WTC11 (cell line): ENCODE measurements around the gene TYMS. TPM values are rescaled to one million over a fixed set of nuclear protein-coding genes. Genes with fewer than 3 reads are reported as not detected.

Experiments used
- ATAC-seq: fragments of 200-7000 bp; cut with Tn5 transposase; 2 replicates; pipeline ENCODE4 v1.10.0; 2021; ENCODE audit warnings: mild to moderate bottlenecking, moderate library complexity
- CTCF ChIA-PET: fragments of 300-600 bp; sonication (Branson Sonifier 250); formaldehyde crosslinking; loops from one replicate; lab custom pipeline; 2021; ENCODE audit warnings: antibody characterized with exemption; lab: Charles Lee
- POLR2A ChIA-PET: fragments of 350-600 bp; sonication (Branson Sonifier 250); formaldehyde crosslinking; loops from one replicate; lab custom pipeline; 2021; ENCODE audit warnings: antibody characterized with exemption; lab: Charles Lee
- DNase-seq: peaks from one replicate; pipeline ENCODE4 v3.0.0; 2021; ENCODE audit warnings: low spot score
- H3K27ac Mint-ChIP-seq: 2 replicates; pipeline ENCODE4 v1.8.0; 2021; ENCODE audit warnings: mixed read lengths
- H3K27me3 Mint-ChIP-seq: 2 replicates; pipeline ENCODE4 v1.8.0; 2021; ENCODE audit warnings: low read depth, mild to moderate bottlenecking, moderate library complexity, mixed read lengths
- H3K36me3 Mint-ChIP-seq: 2 replicates; pipeline ENCODE4 v1.8.0; 2021; ENCODE audit warnings: mixed read lengths
- H3K4me1 Mint-ChIP-seq: 2 replicates; pipeline ENCODE4 v1.8.0; 2022; ENCODE audit warnings: mixed read lengths
- H3K4me3 Mint-ChIP-seq: 2 replicates; pipeline ENCODE4 v1.8.0; 2021; ENCODE audit warnings: mild to moderate bottlenecking, moderate library complexity, mixed read lengths
- H3K9me3 Mint-ChIP-seq: 2 replicates; pipeline ENCODE4 v1.8.0; 2021; ENCODE audit warnings: mixed read lengths
- ATF6 ChIP-seq: sonication (generic); formaldehyde crosslinking; IDR thresholded peaks from 2 replicates; pipeline ENCODE4 v1.8.1; 2023; ENCODE audit warnings: mild to moderate bottlenecking, missing genetic modification reagents
- CBFB ChIP-seq: sonication (generic); formaldehyde crosslinking; IDR thresholded peaks from 2 replicates; pipeline ENCODE4 v1.8.1; 2022; ENCODE audit warnings: mild to moderate bottlenecking, low read depth, missing genetic modification reagents
- FOXJ3 ChIP-seq: sonication (generic); formaldehyde crosslinking; IDR thresholded peaks from 2 replicates; pipeline ENCODE4 v1.9.0; 2021; ENCODE audit warnings: missing genetic modification reagents, mild to moderate bottlenecking, borderline replicate concordance
- FOXP1 ChIP-seq: sonication (generic); formaldehyde crosslinking; IDR thresholded peaks from 2 replicates; pipeline ENCODE4 v1.8.0; 2022; ENCODE audit warnings: missing genetic modification reagents, mild to moderate bottlenecking, moderate library complexity, borderline replicate concordance
- GABPB1 ChIP-seq: sonication (generic); formaldehyde crosslinking; IDR thresholded peaks from 2 replicates; pipeline ENCODE4 v1.8.1; 2023; ENCODE audit warnings: mild to moderate bottlenecking, missing genetic modification reagents
- HMGA2 ChIP-seq: fragments of 250-450 bp; sonication (Bioruptor Pico); IDR thresholded peaks from 2 replicates; pipeline ENCODE4 v1.4.0; 2021; ENCODE audit warnings: mild to moderate bottlenecking, moderate library complexity
- KAT7 ChIP-seq: sonication (generic); formaldehyde crosslinking; IDR thresholded peaks from 2 replicates; pipeline ENCODE4 v1.8.1; 2023; ENCODE audit warnings: missing genetic modification reagents, mild to moderate bottlenecking, borderline replicate concordance
- NFATC4 ChIP-seq: fragments of 250-450 bp; sonication (Bioruptor Pico); IDR thresholded peaks from 2 replicates; pipeline ENCODE4 v1.9.0; 2021; ENCODE audit warnings: mild to moderate bottlenecking
- RORB ChIP-seq: fragments of 250-450 bp; sonication (Bioruptor Pico); IDR thresholded peaks from 2 replicates; pipeline ENCODE4 v1.9.0; 2021; ENCODE audit warnings: mild to moderate bottlenecking
- SMAD3 ChIP-seq: sonication (generic); formaldehyde crosslinking; IDR thresholded peaks from 2 replicates; pipeline ENCODE4 v1.8.0; 2022; ENCODE audit warnings: missing genetic modification reagents, mild to moderate bottlenecking, borderline replicate concordance
- TEAD4 ChIP-seq: sonication (generic); formaldehyde crosslinking; IDR thresholded peaks from 2 replicates; pipeline ENCODE4 v1.8.0; 2022; ENCODE audit warnings: mild to moderate bottlenecking, missing genetic modification reagents
- USF2 ChIP-seq: sonication (generic); formaldehyde crosslinking; IDR thresholded peaks from 2 replicates; pipeline ENCODE4 v1.8.1; 2023; ENCODE audit warnings: mild to moderate bottlenecking, missing genetic modification reagents, moderate library complexity
- ZNF232 ChIP-seq: sonication (generic); formaldehyde crosslinking; IDR thresholded peaks from 2 replicates; pipeline ENCODE4 v1.8.0; 2022; ENCODE audit warnings: mild to moderate bottlenecking, missing genetic modification reagents
- ZNF396 ChIP-seq: fragments of 250-450 bp; sonication (Bioruptor Pico); IDR thresholded peaks from 2 replicates; pipeline ENCODE4 v1.8.0; 2021; ENCODE audit warnings: mild to moderate bottlenecking, moderate library complexity, borderline replicate concordance
- ZNF423 ChIP-seq: fragments of 250-450 bp; sonication (Bioruptor Pico); IDR thresholded peaks from 2 replicates; pipeline ENCODE4 v2.1.2; 2022; ENCODE audit warnings: mild to moderate bottlenecking, moderate library complexity
- total RNA-seq: library from RNA; stranded (reverse); gene quantifications from 3 replicates; pipeline ENCODE4 v1.2.3, GENCODE V29; 2021
- TF ChIP-seq, protein P1 (sequence below): sonication (generic); formaldehyde crosslinking; IDR thresholded peaks from 2 replicates; pipeline ENCODE4 v1.8.1; 2023; ENCODE audit warnings: mild to moderate bottlenecking, missing genetic modification reagents, moderate library complexity
- TF ChIP-seq, protein P2 (sequence below): sonication (generic); formaldehyde crosslinking; IDR thresholded peaks from 2 replicates; pipeline ENCODE4 v1.8.1; 2023; ENCODE audit warnings: mild to moderate bottlenecking, missing genetic modification reagents, borderline replicate concordance
- TF ChIP-seq, protein P3 (sequence below): sonication (generic); formaldehyde crosslinking; IDR thresholded peaks from 2 replicates; pipeline ENCODE4 v1.8.1; 2022; ENCODE audit warnings: mild to moderate bottlenecking, moderate library complexity, missing genetic modification reagents
- TF ChIP-seq, protein P4 (sequence below): sonication (generic); formaldehyde crosslinking; IDR thresholded peaks from 2 replicates; pipeline ENCODE4 v1.8.1; 2023; ENCODE audit warnings: mild to moderate bottlenecking, moderate library complexity, missing genetic modification reagents
- TF ChIP-seq, protein P5 (sequence below): sonication (generic); formaldehyde crosslinking; IDR thresholded peaks from 2 replicates; pipeline ENCODE4 v1.8.1; 2022; ENCODE audit warnings: mild to moderate bottlenecking, missing genetic modification reagents, moderate library complexity, borderline replicate concordance

Gene TYMS
- total RNA-seq, 1 experiment from 2014 or later, result 86.4 TPM

DNA sequence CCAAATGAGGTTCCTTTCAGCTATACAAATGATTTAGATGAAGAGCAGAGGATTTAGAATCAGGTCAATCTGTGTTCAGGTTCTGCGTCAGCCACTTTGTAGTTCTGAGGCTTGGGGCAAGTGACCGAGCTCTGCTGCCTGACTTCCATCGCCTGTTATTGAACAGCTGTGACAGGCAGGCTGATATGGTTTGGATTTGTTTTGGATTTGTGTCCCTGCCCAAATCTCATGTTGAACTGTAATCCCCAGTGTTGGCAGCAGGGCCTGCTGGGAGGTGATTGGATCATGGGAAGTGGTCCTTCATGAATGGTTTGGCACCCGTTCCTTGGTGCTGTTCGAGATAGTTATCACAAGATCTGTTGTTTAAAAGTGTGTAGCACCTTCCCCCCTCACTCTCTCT is 18.6 kb downstream of the TYMS start (continued):
- TF ChIP-seq GABPB1 (CRISPR knock-in tag), result no peak
- no peak for TF ChIP-seq ZNF396 (CRISPR knock-in tag)
- no peak for TF ChIP-seq ZNF232 (CRISPR knock-in tag)
- no peak for TF ChIP-seq USF2 (CRISPR knock-in tag)

DNA sequence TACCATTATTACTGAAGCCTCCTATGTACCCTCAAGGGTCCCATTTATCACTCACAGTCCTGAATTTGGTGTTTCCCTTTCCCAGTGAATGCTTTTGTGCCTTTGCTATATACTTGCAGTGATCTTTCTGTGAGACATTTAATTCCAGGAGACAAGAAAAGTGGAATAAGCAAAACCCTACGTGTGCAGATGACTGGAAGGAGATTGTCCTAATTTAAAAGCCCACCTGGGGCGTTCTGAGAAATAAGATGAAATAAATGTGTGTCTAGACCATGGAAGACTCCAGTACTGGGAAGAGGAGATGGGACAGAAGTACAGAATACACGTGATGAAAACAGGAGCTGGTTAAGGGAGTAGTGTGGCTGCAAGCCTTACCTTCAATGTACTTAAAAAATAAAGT is 19.3 kb downstream of the TYMS start:
- Mint-ChIP-seq H3K4me1 (peaks cover 2% of the 10 kb centered on the region; the same call in 1 of the 2 replicates), H3K27ac (no peak overlapping the region), H3K36me3 (peaks cover 46% of the 10 kb centered on the region), H3K27me3 (no peaks in the 10 kb centered on the region), H3K4me3 (no peak overlapping the region), H3K9me3 (no peaks in the 10 kb centered on the region)
- DNase-seq, result no peak
- CTCF ChIA-PET, result interaction anchor here (1.3 kb wide), 1 partner anchor 154 kb away, joined by 3 read pairs; no protein-coding TSS in a partner anchor
- POLR2A ChIA-PET, result no interaction called here
- no peak for TF ChIP-seq GABPB1 (CRISPR knock-in tag)
- no peak for TF ChIP-seq ZNF423
- no peak for TF ChIP-seq RORB (CRISPR knock-in tag)
- TF ChIP-seq FOXP1 (CRISPR knock-in tag), result no peak
- TF ChIP-seq, protein P1, sequence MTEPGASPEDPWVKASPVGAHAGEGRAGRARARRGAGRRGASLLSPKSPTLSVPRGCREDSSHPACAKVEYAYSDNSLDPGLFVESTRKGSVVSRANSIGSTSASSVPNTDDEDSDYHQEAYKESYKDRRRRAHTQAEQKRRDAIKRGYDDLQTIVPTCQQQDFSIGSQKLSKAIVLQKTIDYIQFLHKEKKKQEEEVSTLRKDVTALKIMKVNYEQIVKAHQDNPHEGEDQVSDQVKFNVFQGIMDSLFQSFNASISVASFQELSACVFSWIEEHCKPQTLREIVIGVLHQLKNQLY (CRISPR knock-in tag), result no peak
- TF ChIP-seq SMAD3 (CRISPR knock-in tag), result no peak
- TF ChIP-seq, protein P2, sequence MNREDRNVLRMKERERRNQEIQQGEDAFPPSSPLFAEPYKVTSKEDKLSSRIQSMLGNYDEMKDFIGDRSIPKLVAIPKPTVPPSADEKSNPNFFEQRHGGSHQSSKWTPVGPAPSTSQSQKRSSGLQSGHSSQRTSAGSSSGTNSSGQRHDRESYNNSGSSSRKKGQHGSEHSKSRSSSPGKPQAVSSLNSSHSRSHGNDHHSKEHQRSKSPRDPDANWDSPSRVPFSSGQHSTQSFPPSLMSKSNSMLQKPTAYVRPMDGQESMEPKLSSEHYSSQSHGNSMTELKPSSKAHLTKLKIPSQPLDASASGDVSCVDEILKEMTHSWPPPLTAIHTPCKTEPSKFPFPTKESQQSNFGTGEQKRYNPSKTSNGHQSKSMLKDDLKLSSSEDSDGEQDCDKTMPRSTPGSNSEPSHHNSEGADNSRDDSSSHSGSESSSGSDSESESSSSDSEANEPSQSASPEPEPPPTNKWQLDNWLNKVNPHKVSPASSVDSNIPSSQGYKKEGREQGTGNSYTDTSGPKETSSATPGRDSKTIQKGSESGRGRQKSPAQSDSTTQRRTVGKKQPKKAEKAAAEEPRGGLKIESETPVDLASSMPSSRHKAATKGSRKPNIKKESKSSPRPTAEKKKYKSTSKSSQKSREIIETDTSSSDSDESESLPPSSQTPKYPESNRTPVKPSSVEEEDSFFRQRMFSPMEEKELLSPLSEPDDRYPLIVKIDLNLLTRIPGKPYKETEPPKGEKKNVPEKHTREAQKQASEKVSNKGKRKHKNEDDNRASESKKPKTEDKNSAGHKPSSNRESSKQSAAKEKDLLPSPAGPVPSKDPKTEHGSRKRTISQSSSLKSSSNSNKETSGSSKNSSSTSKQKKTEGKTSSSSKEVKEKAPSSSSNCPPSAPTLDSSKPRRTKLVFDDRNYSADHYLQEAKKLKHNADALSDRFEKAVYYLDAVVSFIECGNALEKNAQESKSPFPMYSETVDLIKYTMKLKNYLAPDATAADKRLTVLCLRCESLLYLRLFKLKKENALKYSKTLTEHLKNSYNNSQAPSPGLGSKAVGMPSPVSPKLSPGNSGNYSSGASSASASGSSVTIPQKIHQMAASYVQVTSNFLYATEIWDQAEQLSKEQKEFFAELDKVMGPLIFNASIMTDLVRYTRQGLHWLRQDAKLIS (CRISPR knock-in tag), result no peak
- TF ChIP-seq ATF6 (CRISPR knock-in tag), result no peak
- TF ChIP-seq, protein P3, sequence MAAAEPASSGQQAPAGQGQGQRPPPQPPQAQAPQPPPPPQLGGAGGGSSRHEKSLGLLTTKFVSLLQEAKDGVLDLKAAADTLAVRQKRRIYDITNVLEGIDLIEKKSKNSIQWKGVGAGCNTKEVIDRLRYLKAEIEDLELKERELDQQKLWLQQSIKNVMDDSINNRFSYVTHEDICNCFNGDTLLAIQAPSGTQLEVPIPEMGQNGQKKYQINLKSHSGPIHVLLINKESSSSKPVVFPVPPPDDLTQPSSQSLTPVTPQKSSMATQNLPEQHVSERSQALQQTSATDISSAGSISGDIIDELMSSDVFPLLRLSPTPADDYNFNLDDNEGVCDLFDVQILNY (CRISPR knock-in tag), result no peak
- TF ChIP-seq HMGA2 (CRISPR knock-in tag), result no peak
- TF ChIP-seq, protein P4, sequence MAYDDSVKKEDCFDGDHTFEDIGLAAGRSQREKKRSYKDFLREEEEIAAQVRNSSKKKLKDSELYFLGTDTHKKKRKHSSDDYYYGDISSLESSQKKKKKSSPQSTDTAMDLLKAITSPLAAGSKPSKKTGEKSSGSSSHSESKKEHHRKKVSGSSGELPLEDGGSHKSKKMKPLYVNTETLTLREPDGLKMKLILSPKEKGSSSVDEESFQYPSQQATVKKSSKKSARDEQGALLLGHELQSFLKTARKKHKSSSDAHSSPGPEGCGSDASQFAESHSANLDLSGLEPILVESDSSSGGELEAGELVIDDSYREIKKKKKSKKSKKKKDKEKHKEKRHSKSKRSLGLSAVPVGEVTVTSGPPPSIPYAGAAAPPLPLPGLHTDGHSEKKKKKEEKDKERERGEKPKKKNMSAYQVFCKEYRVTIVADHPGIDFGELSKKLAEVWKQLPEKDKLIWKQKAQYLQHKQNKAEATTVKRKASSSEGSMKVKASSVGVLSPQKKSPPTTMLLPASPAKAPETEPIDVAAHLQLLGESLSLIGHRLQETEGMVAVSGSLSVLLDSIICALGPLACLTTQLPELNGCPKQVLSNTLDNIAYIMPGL, result no peak
- no peak for TF ChIP-seq NFATC4 (CRISPR knock-in tag)
- no peak for TF ChIP-seq FOXJ3
- TF ChIP-seq KAT7 (CRISPR knock-in tag), result no peak
- TF ChIP-seq CBFB (CRISPR knock-in tag), result no peak
- TF ChIP-seq, protein P5, sequence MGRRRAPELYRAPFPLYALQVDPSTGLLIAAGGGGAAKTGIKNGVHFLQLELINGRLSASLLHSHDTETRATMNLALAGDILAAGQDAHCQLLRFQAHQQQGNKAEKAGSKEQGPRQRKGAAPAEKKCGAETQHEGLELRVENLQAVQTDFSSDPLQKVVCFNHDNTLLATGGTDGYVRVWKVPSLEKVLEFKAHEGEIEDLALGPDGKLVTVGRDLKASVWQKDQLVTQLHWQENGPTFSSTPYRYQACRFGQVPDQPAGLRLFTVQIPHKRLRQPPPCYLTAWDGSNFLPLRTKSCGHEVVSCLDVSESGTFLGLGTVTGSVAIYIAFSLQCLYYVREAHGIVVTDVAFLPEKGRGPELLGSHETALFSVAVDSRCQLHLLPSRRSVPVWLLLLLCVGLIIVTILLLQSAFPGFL (CRISPR knock-in tag), result no peak
- no peak for TF ChIP-seq TEAD4
- no peak for ATAC-seq
